ENCODE results near the gene PCCA. TPM values are rescaled to one million over a fixed set of nuclear protein-coding genes. Genes with fewer than 3 reads are reported as not detected.

PCCA gene
- total RNA-seq, 4 donors from 2014 or later = 33.8 to 40.3 (median 39.0) TPM

GRCh38 chr13:100203696-100204367 is 114.9 kb downstream of the PCCA start:
- 65% methylated on average over 6 of the region's 6 CpGs for WGBS
- H3K4me3 ChIP-seq = no peak overlapping the region
- no peak overlapping the region for H3K27ac ChIP-seq (replicated peaks in 1 of 4)
- no peaks in the 10 kb centered on the region for H3K9me3 ChIP-seq
- intact Hi-C loops (cut with DNase I) = no loop called here
- H3K27me3 ChIP-seq = no peaks in the 10 kb centered on the region
- H3K36me3 ChIP-seq = no peaks in the 10 kb centered on the region
- no peaks in the 10 kb centered on the region for H3K4me1 ChIP-seq
- no peak for DNase-seq (ENCODE audit: extremely low spot score)
- TF ChIP-seq EP300 (IDR thresholded peaks at IDR 0.05) (no peak), POLR2AphosphoS5 (IDR thresholded peaks at IDR 0.05) (no peak), CTCF (IDR thresholded peaks at IDR 0.05) (no peak), POLR2A (IDR thresholded peaks at IDR 0.05; ENCODE audit: low read depth) (no peak)

- peaks cover 0 to 13% (median 11%) of the 10 kb centered on the region in 4 donors for H3K36me3 ChIP-seq
- H3K4me3 ChIP-seq = no peak overlapping the region
- no peak overlapping the region for H3K27ac ChIP-seq (replicated peaks in 1 of 4)
- no peaks in the 10 kb centered on the region for H3K4me1 ChIP-seq
- H3K9me3 ChIP-seq = no peaks in the 10 kb centered on the region
- no peaks in the 10 kb centered on the region for H3K27me3 ChIP-seq
- intact Hi-C loops (cut with DNase I) = no loop called here
- TF ChIP-seq POLR2A (IDR thresholded peaks at IDR 0.05; ENCODE audit: low read depth) = no peak
- TF ChIP-seq EP300 (IDR thresholded peaks at IDR 0.05) = no peak
- TF ChIP-seq POLR2AphosphoS5 (IDR thresholded peaks at IDR 0.05) = no peak
- no peak for TF ChIP-seq CTCF (IDR thresholded peaks at IDR 0.05)
- WGBS = 94% methylated on average over 4 of the region's 4 CpGs
- no peak for DNase-seq (ENCODE audit: extremely low spot score)
Observed at GRCh38 chr13:100208002-100208401, 119.1 kb downstream of the PCCA start.

GRCh38 chr13:100208626-100209025 is 119.7 kb downstream of the PCCA start:
- intact Hi-C loops (cut with DNase I) = no loop called here
- no peaks in the 10 kb centered on the region for H3K9me3 ChIP-seq
- TF ChIP-seq EP300 (IDR thresholded peaks at IDR 0.05) (no peak), CTCF (IDR thresholded peaks at IDR 0.05) (no peak), POLR2AphosphoS5 (IDR thresholded peaks at IDR 0.05) (no peak), POLR2A (IDR thresholded peaks at IDR 0.05; ENCODE audit: low read depth) (no peak)
- H3K36me3 ChIP-seq = peaks cover 0 to 14% (median 11%) of the 10 kb centered on the region in 4 donors
- 94% methylated on average over 2 of the region's 2 CpGs for WGBS
- no peaks in the 10 kb centered on the region for H3K27me3 ChIP-seq
- no peaks in the 10 kb centered on the region for H3K4me1 ChIP-seq
- no peak overlapping the region for H3K27ac ChIP-seq (replicated peaks in 1 of 4)
- no peak for DNase-seq (ENCODE audit: extremely low spot score)
- H3K4me3 ChIP-seq = no peak overlapping the region

DNA sequence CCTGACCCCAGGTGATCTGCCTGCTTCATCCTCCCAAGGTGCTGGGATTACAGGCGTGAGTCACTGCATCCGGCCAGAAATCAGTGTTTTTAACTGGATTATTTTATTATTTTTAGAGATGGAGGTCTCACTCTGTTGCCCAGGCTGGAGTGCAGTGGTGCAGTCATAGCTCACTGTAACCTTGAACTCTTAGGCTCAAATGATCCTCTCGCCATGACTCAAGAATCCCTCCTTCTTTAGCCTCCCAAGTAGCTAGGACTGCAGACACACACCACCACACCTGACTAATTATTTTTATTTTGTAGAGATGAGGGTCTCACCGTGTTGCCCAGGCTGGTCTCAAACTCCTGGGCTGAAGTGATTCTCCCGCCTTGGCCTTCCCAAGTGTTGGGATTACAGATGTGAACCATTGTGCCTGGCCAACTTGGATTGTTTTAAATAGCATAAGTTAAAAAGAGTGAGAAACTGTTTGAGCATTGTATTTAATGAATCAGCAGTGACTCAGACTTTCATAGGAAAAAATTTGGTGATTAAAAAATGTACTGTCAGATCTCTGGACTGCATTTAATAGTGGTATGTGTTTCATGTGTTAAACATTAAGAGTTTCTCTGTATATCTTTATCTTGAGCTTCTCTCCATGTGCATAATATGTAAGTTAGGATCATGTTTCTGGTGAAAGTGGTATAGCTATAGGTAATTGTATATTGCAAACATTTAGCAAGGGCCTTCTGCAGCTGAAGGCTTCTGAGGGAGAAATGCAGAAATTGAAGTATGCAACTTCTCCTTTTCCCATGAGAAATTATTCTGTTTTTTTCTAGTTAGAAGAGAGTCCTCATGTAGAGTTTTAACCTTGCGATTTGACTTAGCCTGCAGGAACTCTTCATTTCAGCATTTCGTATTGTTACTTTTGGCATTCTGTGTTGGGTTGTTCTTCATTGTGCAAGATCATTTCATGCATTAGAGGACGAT is 121.2 kb downstream of the PCCA start:
- 83% methylated on average over 8 of the region's 8 CpGs for WGBS
- Histone ChIP-seq H3K27me3 (no peaks in the 10 kb centered on the region), H3K9me3 (no peaks in the 10 kb centered on the region), H3K27ac (replicated peaks in 1 of 4) (no peak overlapping the region), H3K4me3 (no peak overlapping the region), H3K4me1 (no peaks in the 10 kb centered on the region), H3K36me3 (peaks cover 0 to 17% (median 12%) of the 10 kb centered on the region in 4 donors)
- TF ChIP-seq EP300 (IDR thresholded peaks at IDR 0.05) = no peak
- intact Hi-C loops (cut with DNase I) = no loop called here
- DNase-seq (ENCODE audit: extremely low spot score) = no peak

DNA sequence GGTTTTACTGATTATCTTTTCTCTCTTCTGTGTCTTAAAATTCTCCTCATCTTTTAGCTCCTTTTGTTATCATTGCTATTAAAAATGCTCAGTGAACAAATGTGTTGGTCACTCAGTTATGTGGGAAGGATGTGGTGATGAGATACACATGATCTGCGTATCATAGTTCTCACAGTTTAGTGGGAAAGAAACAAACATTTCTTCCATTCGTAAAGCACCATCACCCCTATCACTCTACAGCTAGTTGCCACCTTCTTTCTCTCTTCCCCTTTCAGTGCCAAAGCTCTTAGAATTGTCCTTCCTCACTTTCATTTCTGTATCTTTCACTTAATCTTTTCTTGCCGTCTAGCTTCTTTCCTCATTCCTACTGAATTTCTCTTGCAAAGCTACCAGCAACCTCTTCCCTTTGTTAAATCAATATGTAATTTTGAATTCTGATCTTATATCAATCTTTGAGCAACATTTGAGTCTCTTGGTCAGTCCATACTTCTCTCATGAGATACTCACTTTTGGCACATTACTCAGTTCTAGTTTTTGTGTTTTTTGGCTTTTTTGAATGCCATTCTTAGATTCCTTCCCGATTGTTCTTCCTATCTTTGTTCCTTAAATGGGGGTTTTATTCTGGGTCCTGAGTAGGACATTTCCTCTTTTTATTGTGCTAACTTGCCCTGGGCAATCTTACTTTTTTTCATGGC is 122.3 kb downstream of the PCCA start:
- H3K9me3 ChIP-seq = no peaks in the 10 kb centered on the region
- no peak overlapping the region for H3K27ac ChIP-seq (replicated peaks in 1 of 4)
- intact Hi-C loops (cut with DNase I) = no loop called here
- H3K27me3 ChIP-seq = no peaks in the 10 kb centered on the region
- 88% methylated on average over 4 of the region's 4 CpGs for WGBS
- no peak for DNase-seq (ENCODE audit: extremely low spot score)
- no peak overlapping the region for H3K4me3 ChIP-seq
- TF ChIP-seq CTCF (IDR thresholded peaks at IDR 0.05) (no peak), POLR2A (IDR thresholded peaks at IDR 0.05; ENCODE audit: low read depth) (no peak), EP300 (IDR thresholded peaks at IDR 0.05) (no peak), POLR2AphosphoS5 (IDR thresholded peaks at IDR 0.05) (no peak)
- peaks cover 0 to 22% (median 15%) of the 10 kb centered on the region in 4 donors for H3K36me3 ChIP-seq
- no peaks in the 10 kb centered on the region for H3K4me1 ChIP-seq

All from esophagus muscularis mucosa (tissue), 4 donors.